HPDE6-E6E7 (cell line): ENCODE results near the gene OSBPL5.
A peak's percentile ranks its signal among the peaks of the same experiment; 100 is the strongest.

Source experiments
- DNase-seq: peaks from one replicate; pipeline ENCODE4 v3.0.0; 2011; ENCODE audit warnings: missing footprints; ENCODE audit errors: extremely low spot score

OSBPL5 gene

DNA sequence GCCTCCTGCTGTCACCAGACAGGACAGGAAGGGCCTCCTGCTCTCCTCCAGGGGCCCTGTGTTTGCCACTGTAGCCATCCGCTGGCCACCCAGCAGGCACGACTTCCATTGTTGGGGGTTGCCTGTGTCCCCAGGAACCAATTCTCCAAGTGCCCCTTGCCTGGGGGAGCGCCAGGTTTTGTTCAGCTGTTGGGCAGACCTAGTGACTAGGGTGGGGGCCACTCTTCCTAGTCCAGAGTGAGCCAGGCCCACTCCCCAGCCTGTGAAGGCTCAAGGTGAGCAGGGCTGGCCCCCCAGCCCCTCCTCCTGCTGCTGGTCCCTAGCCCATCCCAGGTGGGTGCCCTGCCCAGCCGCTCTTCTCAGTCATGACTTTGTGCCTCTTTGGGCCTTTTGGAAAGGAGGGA is 30.9 kb downstream of the OSBPL5 start:
- DNase-seq, result no peak

DNA sequence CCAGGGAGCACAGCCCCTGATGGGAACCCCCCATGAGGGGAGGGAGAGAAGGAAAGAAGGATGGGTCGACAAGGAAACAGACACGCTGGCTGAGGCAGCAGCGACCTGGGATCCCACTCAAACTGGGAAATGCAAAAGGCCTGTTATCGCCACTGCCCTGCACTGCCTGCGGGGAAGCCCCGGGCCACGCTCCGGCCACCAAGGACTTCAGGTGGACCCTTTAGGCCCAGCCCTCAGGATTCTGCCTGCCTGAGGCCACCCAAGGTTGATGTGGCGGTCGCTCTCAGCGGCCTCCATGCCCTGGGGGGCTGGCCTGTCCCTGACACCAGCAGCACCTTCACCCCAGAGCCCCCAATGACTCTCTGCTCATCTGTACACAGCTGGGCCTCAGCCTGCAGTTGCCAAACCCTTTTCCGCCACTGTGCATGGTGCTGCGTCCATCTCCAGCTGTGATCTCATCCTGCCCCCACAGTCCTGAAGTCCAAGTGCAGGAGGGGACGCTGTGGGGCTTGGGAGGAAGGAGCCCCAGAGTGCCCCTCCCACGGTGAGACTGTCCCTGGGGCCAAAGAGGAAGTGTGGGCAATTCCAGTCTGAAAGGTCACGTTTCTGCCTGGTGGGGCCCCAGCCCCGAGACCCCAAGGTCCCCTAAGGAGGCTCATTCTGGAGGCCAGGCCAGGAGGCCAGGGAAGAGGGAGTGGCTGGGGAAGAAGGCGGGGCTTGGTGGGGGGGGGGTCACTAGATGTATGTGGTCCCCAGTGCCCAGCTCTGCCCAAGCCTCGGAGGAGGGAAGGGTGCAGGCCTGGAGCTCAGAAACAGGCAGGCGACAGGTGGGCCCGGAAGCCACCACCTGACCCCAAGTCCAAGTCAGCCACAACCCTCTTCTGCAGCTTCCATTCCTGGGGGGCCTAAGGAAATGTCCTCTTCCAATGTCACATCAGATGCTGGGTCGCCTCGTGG is 31.6 kb downstream of the OSBPL5 start:
- DNase-seq, result no peak

DNA sequence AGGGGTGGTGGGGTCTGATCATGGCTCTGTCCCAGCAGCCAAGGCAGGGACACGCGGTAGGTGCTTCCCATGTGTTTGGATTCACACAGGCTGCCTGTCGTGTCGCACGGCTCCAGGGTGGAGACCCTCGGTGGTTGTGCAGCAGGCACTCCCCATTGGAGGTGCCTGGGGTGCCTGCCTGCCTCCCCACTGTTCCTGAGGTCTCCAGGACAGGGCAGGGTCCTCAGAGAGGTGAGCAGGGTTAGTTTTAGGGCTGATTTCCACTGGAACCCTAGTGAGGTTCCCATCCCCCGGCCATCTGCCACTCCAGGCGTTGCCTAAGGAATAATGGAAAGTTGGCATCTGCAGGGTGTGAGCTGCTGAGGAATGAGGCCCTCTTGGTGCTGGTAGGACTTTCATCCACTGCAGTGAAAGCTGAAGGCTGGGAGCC is 32.3 kb downstream of the OSBPL5 start:
- no peak for DNase-seq

DNA sequence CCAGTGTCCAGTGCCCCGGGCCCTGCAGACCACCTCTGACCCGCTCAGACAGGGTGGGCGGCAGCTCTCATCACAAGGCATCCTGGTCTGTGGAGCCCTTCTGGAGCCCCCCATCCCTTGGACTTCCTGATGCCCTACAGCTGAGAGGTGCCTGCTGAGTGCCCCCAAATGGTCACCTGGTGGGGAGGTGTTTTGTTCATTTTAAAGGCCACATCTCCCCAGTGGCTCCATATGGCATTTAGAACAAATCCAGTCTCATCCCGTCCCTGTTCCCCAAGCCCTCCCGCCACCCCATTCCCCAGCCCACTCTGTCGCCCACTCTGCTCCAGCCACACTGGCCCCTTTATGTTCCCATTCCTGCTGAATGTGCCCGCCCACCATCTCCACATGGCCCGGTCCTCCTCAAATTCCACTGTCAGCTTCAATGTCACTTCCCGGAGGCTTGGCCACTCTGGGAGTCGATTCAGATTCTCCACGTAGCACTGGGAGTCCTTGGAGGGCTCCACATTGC is 32.8 kb downstream of the OSBPL5 start:
- no peak for DNase-seq

DNA sequence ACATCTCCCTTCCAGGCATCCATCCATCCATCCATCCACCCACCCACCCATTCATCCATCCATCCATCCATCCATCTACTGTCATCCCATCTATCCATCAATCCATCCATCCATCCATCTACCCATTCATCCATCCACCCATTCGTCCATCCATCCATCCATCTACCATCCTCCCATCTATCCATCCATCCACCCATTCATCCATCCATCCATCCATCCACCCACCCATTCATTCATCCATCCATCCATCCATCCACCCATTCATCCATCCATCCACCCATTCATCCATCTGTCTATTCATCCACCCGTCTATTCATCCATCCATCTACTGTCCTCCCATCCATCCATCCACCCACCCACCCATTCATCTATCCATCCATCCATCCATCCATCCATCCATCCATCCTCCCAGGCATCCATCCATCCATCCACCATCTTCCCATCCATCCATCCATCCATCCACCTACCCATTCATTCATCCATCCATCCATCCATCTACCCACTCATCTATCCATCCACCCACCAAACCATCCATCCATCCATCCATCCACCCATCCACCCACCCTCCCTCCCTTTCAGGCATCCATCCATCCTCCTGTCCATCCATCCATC is 33.7 kb downstream of the OSBPL5 start:
- no peak for DNase-seq

DNA sequence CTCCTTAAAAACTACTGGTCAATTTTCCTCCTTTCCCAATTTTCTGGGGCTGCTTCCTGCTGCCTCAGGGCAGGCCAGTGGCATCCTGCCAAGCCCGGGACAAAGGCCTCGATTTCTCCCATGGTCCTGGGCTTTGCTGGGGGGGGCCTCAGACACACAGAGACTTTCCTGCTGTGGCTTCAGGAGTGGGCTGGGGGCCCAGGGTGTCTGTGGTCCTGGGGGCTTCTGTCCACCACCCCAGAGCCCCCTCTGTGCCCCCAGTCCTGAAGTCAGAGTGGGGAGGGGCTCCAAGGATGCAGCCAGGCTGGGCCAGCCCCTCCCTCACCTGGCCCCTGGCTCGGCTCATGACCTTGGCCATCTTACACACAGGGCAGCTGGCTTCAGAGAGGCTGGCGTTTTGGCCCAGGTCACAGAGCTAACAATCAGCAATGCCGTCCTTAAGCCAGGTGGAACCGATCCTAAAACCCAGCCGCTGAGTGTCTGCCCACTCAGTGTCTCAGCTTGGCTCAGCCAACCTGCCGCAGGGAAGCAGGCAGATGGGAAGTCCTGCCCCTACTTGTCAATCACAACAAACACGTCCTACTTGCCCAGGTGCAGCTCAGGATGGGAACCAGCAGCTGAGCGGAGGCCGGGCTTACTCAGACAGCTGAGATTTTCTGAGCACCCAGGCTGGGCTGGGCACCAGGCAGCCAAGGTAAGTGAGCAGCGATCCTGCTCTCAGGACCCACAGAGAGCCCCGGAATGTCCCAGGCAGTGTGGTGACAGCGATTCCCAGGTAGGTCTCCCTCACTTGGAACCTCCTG is 34.6 kb downstream of the OSBPL5 start:
- peak; percentile 83 for DNase-seq

DNA sequence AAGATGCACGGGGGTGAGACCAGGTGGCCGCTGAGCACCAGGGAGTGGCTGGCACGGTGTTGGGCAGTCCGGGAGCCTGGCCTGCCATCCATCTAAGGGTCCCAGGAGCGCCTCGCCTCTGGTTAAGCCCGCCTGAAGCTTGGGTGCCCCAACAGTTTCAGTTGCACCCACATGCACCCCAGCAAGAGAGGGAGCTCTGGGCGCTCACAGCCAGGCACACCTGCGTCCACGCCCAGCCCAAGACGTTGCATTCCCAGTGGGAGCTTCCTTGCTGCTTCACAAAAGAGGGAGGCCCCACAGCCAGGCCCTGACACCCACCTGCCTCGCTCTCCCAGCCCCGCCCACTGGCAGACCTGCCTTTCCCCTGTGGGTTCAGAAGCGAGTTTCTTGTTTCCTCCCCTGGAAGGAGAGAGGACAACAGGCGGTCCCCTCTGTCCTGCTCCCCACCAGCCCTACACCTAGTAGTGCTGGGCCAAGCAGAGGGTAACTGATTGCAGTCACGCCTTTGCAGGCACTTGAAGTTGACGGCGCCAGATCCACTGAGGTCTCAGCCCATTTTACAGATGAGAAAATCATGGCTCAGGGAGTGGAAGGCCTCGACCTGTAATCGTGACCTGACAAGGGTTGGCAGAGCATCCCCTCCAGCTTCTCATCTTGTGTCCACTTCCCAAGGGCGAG is 35.4 kb downstream of the OSBPL5 start:
- DNase-seq, result no peak

DNA sequence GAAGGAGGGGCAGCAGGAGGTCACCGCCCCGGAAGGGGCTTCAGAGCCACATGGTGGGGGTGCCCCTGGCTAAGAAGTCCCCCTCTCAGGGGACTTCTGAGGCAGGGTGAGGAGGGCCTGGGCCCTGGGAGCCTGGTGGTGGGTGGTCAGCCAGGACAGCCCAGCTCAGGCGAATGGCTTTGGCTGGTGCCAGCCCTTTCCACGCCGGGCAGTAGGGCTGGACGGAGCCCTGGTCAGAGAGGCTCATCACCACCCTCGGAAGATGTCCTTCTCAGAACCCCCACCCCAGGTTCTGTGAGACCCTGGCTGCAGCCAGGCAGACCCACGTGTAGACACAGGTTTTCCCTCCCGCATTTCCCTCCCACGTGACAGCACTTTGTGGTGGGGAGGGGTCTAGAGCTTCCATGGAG is 35.9 kb downstream of the OSBPL5 start:
- no peak for DNase-seq

DNA sequence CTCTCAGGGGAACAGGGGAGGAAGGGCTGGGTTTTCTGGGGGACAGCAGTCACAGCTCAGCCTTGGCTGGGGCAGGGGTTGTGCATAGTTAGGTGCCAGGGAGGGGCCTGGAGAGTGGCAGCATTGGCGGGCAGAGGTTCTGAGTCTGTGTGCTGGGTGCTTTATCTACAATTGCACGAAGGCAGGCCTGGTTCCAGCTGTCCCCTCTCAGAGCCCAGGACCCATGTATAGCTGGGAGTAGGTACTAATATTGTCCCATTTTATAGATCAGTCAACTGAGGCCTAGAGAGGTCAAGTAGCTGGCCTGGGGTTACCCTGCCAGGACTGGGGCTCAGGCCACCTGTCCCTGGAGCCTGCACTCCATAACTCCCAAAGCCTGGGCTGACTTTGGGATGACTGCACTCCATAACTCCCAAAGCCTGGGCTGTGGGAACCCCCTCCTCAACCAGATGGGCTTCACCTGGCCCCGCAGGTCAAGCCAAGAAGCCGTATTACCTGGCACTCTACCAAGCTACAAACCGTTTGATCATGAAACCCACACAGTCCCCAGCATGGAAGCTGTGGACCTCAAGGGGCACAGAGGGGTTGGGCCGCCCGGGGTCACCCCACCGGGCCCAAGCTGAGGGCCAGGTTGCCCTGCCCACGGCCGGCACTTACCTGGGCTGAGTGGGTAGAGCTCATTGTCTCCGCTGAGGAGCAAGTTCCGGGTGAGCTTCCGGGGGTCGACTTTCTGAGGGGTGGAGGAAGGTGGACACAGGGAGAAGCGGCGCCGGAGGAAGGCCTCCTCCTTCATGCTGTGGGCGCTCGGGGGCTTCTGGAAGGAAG is 36.5 kb downstream of the OSBPL5 start:
- DNase-seq, result no peak

DNA sequence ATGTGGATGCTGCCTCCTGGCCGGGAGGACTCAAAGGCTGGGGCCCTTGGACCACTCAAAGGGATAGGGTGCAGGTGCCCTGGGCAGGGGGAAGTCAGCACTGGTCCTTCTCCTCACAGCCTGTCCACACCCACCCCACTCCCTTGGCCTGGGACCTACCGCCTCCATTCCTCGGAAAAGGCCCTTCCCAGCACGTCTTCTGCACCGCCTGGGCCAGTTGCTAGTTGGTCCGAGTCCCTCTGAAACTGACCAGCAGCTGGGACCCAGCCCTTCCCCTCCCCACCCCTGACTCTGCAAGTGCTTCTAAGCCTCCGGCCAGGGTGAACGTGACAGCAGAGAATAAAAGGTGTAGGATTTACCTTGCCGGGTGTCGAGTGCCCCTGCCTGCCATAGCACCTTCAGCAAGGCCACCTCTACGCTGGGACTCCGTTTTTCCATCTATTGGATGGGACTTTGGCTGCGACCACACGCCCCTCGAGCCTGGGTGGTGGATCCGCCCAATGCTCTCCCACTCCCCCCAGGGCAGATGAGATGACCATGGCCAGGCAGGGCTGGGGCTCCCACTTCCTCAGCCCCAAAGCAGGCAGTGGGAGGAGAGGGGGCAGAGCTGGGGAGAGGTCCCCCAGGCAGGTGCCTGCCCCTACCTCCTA is 37.3 kb downstream of the OSBPL5 start:
- DNase-seq, result no peak

DNA sequence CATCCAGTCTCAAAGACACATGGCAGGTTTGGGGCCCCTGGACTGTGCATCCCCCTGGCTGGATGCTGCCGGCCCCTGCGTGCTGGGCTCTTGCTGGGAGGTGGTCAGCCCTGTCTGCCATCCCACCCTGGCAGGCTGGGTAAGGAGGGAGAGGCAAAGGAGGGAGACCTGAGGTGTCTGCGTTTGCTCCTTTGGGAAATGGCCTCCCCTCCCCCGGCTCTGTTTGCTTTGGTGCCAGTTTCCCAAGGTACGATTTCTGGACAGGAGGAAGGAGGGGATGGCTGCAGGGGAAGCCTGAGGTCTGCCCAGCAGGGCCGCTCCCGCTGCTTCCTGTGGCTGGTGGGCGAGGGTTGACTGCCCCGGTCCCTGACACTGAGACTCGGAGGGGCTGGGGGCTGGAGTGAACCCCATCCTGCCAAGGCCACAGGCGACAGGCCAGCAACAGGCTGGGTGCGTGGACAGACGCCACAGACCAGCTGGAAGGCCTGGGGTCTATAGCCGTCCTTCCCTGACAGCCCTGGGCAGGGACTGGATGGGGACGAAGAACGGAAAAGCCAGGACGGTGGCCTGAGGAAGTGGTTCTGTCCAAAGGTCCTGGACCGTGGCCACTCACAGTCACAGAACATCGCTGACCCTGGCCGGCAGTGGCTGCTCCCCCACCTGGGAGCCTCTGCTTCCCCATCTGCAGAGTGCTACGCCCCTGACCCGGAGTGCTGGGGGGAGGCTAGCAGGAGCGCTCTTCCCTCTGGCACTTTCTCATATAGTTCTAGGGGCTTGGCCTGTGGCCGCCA is 38.0 kb downstream of the OSBPL5 start:
- no peak for DNase-seq

DNA sequence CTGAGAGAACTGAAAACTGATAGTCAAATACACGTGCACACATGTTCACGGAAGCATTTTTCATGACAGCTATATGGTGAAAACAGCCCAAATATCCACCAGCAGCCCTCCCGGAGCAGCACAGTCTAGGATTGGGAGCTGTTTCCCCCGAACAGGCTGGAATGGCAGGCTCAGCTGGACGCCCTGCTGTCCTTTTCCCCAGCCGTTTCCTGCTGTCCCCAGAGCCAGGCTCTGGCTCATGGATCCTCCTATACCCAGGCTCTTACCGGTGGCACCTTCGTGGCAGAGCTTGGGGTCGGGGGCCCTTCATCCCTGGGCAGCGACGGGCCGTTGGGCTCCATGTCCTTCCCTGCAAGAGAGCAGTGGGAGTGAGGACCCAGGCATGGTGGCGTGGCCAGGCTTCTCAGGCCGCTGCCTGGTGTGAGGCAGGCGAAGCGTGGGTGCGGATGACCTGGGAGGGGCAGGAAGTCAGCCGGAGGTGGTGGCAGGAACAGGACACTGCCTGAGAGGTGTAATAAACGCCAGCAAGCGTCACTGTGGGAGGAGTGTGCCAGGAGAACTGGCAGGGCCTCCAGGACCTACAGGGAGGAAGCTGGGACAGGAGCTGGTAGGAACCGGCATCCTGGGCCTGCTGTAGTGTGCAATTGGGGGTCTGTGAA is 38.8 kb downstream of the OSBPL5 start:
- peak; percentile 35 for DNase-seq

DNA sequence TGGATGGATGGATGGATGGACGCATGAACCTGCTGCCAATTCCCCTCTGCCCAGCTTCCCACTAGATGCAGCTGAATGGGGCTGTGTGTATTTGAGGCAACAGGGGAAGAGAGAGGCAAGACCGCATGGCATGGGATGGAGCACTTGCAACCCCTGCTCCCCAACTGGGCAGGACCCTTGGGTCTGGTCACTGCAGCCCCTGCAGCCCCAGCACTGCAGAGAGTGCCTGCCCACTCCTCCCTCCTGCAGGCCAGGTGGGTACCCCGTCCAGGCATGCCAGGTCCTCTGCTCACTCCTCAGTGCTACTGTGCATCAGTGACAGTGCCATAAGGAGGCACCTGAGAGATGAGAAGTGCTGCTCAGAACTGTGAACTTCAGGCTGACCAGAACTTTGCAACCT is 40.3 kb downstream of the OSBPL5 start:
- DNase-seq, result no peak

DNA sequence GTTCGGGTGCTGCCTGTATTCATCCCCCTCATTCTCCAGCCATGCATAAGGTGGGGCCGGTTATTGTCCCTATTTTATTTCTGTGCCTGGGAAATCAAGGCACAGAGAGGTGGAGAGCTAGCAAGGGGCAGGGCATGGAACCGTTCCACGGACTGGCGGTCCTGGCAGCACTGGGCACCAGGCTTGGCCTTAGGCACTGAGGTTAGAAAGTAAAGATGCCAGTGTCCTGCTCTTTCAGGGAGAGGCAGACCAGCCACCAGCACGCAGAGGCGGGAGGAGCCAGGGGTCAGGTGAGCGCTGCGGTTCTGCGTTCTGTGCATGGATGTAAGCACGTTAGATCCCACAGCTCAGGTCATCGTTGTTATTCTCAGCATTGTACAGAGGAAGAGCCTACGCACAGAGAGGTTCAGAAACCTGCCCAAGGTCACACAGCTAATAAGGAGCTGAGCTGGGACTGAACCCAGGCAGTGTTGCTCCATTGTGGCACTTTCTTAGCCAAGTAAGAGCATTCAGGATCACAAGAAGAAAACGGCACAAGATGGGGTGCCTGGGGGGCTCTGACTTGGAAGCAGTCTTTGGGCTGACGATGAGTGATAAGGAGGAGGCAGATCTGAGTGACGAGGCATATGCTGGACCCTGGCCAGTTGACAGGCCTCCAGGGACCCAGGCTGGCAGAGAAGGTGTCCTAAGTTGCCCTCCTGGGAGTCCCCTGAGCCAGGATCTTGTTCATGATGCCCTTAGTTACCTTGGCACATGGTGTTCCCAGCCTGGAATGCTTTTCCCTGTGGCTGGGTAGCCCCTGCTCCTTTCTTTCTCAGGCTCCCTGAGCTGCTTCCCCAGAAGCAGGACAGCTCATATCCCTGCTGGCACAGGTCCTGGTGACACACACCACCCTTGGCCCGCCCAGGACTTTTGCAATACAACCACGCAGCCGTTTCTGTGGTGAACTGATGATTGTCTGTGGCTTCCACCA is 41.1 kb downstream of the OSBPL5 start:
- DNase-seq, result peak; percentile 80

DNA sequence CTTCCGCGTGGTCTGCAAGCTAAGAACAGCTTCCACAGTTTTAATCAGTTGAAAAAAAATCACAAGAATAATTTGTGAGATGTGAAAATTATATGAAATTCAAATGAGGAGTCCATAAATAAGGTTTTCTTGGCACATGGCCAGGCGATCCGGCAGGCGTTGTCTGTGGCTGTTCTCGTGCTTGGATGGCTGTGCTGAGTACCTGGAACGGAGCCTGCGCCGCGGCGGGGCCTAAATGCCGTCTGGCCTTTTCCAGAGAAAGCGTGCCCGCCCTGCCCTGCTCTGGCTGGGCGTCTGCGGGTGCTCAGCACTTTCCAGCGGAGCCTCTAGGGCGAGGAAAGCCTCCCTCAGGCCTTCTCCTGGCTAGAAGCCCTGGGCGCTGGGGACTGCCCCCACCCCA is 41.8 kb downstream of the OSBPL5 start:
- no peak for DNase-seq

DNA sequence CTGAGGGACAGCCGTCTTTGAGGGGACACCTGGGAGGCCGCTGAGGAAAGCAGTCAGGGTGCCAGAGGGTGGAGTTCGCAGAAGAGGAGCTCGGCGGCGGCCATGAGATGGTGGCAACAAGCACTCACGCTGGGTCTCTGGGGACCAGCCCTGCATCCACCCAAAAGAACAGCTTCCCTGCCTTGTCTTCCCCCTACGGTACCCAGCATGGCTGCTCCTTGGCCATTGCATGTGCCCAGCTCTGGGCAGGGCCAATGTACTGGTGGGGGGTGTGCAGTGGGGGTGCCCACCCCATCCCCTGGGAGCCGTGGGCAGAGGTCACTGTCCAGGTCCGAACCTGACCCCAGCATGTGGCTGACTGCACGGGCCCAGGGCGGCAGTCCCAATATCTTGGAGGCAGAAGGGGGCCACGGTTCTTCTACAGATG is 42.3 kb downstream of the OSBPL5 start:
- no peak for DNase-seq

DNA sequence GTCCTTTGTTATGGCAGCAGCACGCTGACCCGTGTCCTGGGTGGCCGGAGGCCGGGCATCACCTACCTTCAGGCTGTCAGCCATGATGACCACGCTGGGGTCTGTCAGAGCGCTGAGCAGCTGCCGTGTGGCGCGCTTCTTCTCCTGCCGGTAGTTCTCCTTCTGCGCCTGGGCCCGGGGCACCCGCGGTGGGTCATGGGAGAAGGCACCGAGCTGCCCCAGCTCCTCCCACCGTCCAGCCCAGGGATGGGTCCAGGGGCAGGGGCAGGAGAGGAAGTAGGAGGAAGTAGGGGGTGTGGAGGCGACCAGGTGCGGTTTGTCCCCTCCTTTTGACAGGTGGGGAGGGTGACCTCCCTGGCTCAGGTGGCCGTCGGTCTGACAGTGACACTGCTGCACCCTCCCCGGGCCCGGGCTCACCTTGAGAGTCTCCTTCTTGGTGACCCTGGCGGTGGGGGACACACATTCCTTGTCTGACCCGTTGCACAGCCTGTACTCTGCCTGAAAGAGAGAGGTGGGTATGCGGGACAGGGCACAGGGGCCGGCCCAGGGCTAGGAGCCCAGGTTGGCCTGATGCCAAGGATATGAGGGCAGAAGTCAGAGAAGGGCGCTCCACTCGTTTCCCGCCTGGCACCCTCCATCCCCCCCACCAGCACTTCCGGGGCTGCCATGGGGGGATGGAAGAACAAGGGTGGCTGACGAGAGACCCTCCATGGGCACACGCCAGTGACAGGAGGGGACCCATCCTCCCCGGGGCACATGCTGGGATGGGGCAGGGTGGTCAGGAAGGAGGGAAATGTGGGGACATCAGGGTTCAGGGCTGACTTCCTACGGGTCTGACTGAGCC is 43.0 kb downstream of the OSBPL5 start:
- no peak for DNase-seq
